ENCODE data around the gene TECTB.

TECTB gene

DNA sequence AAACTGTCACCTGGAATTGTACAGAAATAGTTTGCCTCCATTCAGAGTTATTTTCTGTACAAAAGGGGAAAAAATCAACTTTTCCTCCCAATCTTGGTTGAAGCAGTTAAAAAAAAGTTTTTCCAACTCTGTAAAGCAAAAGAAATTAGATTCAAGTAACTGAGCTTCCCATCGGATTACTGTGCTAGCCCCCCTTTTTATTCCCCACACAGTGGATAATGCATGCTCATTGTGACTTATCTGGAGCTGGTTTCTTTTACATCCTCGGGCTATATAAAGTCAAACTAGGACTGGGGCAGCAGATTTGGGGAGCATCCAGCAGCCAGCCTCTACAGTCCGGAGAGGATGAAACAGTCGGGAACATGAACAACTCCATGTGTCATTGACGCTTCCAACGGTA, at the start of gene TECTB:
Gene TECTB, plus strand, starts transcription at position 301 of the 400 bp plus-strand sequence. CDS start 335 bp downstream, outside the sequence.
- H3K4me3 ChIP-seq (ENCODE audit: low read length), result no peak within 1 kb of the TSS
- no peaks in the 10 kb centered on the region for H3K9me3 ChIP-seq (ENCODE audit: control insufficient read depth, low read length)
- H3K27me3 ChIP-seq (replicated peaks; ENCODE audit: control insufficient read depth, insufficient read depth, low read length), result no peaks in the 10 kb centered on the region

DNA sequence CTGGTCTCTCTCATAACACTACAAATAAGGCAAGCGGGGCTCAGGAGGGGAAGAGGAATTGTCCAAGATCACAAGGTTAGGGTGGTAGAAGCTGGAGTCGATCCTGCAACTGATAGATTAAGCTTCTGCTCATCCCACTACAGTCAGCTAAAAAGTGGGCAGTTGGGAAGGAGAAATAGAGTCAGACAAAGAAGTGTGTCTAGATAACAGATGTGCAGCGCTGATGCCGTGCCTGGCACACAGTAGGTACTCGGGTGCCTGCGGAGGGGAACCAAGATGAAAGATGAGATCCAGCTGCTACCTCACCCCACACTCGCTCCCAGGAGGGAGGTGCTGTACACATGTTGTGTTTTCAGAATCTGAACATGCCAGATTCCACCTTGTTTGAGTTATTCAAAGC, 48.1 kb upstream of the TECTB start:
- H3K4me1 ChIP-seq (ENCODE audit: control insufficient read depth, insufficient read depth, low read length), result peaks cover 5% of the 10 kb centered on the region
- H3K4me3 ChIP-seq (ENCODE audit: low read length), result no peak overlapping the region
- H3K9ac ChIP-seq (ENCODE audit: low read length), result no peak overlapping the region
- no peaks in the 10 kb centered on the region for H3K36me3 ChIP-seq (ENCODE audit: control insufficient read depth, insufficient read depth, low read length, severe bottlenecking)
- peaks cover 14% of the 10 kb centered on the region for H3K9me3 ChIP-seq (ENCODE audit: control insufficient read depth, low read length)
- no peak for DNase-seq (ENCODE audit: low read depth)
- no peaks in the 10 kb centered on the region for H3K27me3 ChIP-seq (replicated peaks; ENCODE audit: control insufficient read depth, insufficient read depth, low read length)

More for the DNA sequence above, at the start of gene TECTB:
- Histone ChIP-seq H3K4me1 (ENCODE audit: control insufficient read depth, insufficient read depth, low read length) (peaks cover 35% of the 10 kb centered on the region), H3K36me3 (ENCODE audit: control insufficient read depth, insufficient read depth, low read length, severe bottlenecking) (no peaks in the 10 kb centered on the region), H3K9ac (ENCODE audit: low read length) (no peak within 1 kb of the TSS)
- DNase-seq (ENCODE audit: low read depth), result no peak

DNA sequence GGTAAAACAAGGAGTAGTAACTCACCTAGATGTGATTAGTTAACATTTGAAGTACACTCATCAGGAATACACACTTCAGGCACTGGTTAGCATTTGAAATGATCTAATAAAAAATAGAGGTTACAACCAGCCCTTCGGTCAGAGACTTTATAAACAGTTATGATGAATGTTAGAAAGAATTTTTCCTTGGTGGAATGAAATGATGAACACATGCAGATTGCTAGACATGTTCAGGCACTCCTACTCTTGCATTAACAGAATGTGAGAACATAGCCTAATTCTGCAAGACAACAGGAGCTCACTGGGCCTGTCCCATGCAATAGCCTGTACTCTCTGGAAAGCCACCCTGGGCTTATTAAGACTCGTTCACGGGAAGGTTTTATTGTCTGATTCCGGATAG, 47.3 kb upstream of the TECTB start:
- no peaks in the 10 kb centered on the region for H3K4me1 ChIP-seq (ENCODE audit: control insufficient read depth, insufficient read depth, low read length)
- H3K27me3 ChIP-seq (replicated peaks; ENCODE audit: control insufficient read depth, insufficient read depth, low read length), result no peaks in the 10 kb centered on the region
- no peaks in the 10 kb centered on the region for H3K36me3 ChIP-seq (ENCODE audit: control insufficient read depth, insufficient read depth, low read length, severe bottlenecking)
- DNase-seq (ENCODE audit: low read depth), result no peak
- H3K9me3 ChIP-seq (ENCODE audit: control insufficient read depth, low read length), result peaks cover 21% of the 10 kb centered on the region
- no peak overlapping the region for H3K4me3 ChIP-seq (ENCODE audit: low read length)
- no peak overlapping the region for H3K9ac ChIP-seq (ENCODE audit: low read length)

DNA sequence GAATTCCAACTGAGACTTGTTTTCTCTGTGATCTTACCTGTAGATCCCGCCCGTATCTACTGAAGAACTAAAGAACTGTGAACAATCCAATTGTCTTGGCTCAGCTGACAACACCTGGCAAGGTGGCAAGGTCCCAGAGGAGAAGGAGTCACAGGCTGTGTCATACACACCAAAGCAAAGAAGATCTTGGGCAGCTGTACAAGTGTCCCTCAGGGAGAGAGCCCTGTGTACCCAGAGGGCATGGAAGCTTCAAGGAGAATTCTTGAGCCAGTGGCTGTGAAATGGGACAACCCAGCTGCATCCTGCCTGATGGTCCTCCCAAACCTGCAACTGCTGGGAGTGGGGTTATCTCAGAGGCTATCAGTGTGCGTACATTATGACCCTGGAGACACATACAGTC, 46.7 kb upstream of the TECTB start:
- Histone ChIP-seq H3K9me3 (ENCODE audit: control insufficient read depth, low read length) (peaks cover 21% of the 10 kb centered on the region), H3K4me1 (ENCODE audit: control insufficient read depth, insufficient read depth, low read length) (no peaks in the 10 kb centered on the region), H3K9ac (ENCODE audit: low read length) (no peak overlapping the region), H3K36me3 (ENCODE audit: control insufficient read depth, insufficient read depth, low read length, severe bottlenecking) (no peaks in the 10 kb centered on the region), H3K4me3 (ENCODE audit: low read length) (no peak overlapping the region), H3K27me3 (replicated peaks; ENCODE audit: control insufficient read depth, insufficient read depth, low read length) (no peaks in the 10 kb centered on the region)
- DNase-seq (ENCODE audit: low read depth), result no peak

DNA sequence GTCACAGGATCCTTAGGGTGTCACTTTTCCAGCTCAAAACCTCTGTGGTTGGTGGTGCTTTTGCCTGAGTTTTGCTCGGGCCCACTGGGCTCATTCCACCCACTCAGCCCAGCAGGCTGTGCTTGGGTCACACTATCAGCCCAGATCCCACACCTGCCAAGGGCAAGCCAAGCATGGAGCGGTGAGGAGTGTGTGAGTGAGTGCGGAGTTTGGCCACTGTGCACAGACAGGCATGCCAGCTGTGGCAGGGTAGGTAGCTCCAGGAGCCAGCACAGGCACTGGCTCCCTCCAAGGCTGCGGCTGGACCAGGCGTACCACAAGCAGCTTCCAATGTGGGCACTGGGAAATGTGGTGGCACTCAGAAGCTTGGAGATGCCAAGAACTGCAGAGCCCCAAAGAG, 43.9 kb upstream of the TECTB start:
- no peak for DNase-seq (ENCODE audit: low read depth)
- Histone ChIP-seq H3K9ac (ENCODE audit: low read length) (no peak overlapping the region), H3K27me3 (replicated peaks; ENCODE audit: control insufficient read depth, insufficient read depth, low read length) (no peaks in the 10 kb centered on the region), H3K36me3 (ENCODE audit: control insufficient read depth, insufficient read depth, low read length, severe bottlenecking) (no peaks in the 10 kb centered on the region), H3K4me1 (ENCODE audit: control insufficient read depth, insufficient read depth, low read length) (peaks cover 18% of the 10 kb centered on the region), H3K4me3 (ENCODE audit: low read length) (no peak overlapping the region), H3K9me3 (ENCODE audit: control insufficient read depth, low read length) (peaks cover 21% of the 10 kb centered on the region)

DNA sequence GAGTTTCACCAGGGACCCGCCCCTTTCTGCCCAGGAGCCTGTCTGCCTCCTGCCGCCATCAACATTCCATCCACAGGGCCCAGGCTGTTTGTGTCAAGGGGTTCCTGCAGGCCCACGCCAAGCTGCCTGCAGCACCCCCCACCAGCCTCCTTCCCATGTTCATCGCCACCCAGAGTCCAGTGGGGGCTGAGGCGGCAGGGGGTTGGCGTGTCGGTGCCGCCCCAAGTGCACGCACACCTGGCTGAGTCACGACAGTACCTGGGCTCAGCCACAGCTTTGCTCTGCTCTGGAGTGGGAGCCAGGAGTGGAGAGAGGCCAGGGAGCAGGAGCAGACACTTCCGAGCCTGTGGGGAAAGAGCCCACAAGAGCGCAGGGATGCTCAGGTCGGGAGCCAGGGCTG, 42.8 kb upstream of the TECTB start:
- Histone ChIP-seq H3K4me3 (ENCODE audit: low read length) (no peak overlapping the region), H3K9me3 (ENCODE audit: control insufficient read depth, low read length) (peaks cover 21% of the 10 kb centered on the region), H3K27me3 (replicated peaks; ENCODE audit: control insufficient read depth, insufficient read depth, low read length) (no peaks in the 10 kb centered on the region), H3K9ac (ENCODE audit: low read length) (no peak overlapping the region), H3K4me1 (ENCODE audit: control insufficient read depth, insufficient read depth, low read length) (peaks cover 22% of the 10 kb centered on the region), H3K36me3 (ENCODE audit: control insufficient read depth, insufficient read depth, low read length, severe bottlenecking) (no peaks in the 10 kb centered on the region)
- DNase-seq (ENCODE audit: low read depth), result no peak

DNA sequence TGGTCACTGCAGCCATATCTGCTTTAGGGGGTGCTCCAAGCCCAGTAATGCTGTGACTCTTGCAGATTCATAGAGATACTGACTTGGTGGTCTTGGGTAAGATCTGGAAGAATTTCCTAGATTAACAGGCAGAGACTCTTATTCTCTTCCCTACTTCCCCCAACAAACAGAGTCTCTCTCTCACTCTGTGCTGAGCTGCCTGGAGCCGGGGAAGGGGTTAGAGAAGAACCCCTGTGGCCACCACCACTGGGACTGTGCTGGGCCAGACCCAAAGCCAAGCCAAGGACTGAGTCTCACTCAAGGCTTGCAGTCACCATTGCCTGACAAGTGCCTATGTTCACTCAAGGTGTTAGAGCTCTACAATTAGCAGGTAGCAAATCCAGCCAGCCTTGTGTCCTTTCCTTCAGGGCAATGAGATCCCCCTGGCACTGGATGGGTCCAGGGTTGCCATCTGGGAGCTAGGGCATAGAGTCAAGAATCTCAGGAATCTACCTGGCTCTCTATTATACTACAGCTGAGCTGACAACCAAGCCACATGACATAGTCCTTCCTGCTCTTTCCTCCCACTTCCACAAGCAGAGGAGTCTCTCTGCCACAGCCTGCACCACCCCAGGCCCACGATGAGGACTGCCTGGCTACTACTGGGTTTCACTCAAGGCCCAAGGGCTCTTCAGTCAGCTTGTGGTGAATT, 41.4 kb upstream of the TECTB start:
- peaks cover 26% of the 10 kb centered on the region for H3K4me1 ChIP-seq (ENCODE audit: control insufficient read depth, insufficient read depth, low read length)
- H3K4me3 ChIP-seq (ENCODE audit: low read length), result no peak overlapping the region
- H3K9me3 ChIP-seq (ENCODE audit: control insufficient read depth, low read length), result peaks cover 21% of the 10 kb centered on the region
- H3K27me3 ChIP-seq (replicated peaks; ENCODE audit: control insufficient read depth, insufficient read depth, low read length), result no peaks in the 10 kb centered on the region
- no peak overlapping the region for H3K9ac ChIP-seq (ENCODE audit: low read length)
- DNase-seq (ENCODE audit: low read depth), result no peak
- H3K36me3 ChIP-seq (ENCODE audit: control insufficient read depth, insufficient read depth, low read length, severe bottlenecking), result no peaks in the 10 kb centered on the region

DNA sequence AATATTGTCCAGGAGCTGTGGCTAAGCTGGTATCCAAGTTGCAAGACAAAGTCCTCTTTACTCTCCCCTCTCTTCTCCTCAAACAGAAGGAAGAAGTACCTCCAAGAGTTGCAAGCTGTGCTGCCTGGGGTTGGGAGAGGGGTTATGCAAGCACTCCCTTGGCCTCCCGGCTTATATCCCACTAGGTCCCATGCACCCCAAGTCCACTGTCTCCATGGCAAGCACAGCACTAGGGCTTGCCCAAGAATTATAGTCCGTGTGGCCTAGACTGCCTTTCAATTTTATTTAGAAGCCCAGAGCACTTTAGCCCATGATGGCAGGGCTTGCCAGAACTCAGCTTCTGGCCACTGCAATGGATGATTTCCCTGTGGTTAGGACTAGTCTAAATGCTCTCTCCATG, 40.4 kb upstream of the TECTB start:
- no peaks in the 10 kb centered on the region for H3K36me3 ChIP-seq (ENCODE audit: control insufficient read depth, insufficient read depth, low read length, severe bottlenecking)
- peaks cover 21% of the 10 kb centered on the region for H3K9me3 ChIP-seq (ENCODE audit: control insufficient read depth, low read length)

DNA sequence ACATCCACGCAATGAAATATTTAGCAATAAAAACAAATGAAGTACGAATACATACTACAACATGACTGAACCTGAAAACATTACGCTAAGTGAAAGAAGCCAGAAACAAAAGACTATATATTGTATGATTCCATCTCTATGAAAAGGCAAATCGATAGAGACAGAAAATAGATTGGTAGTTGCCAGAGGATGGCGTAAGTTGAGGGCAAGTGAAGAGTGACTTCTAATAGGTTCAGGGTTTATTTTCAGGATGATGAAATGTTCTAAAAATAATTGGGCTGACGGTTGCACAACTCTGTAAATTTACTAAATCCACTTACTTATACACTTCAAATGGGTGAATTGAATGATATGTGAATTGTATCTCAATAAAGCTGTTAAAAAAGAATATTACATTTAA, 39.5 kb upstream of the TECTB start:
- no peak for DNase-seq (ENCODE audit: low read depth)
- Histone ChIP-seq H3K9ac (ENCODE audit: low read length) (no peak overlapping the region), H3K4me3 (ENCODE audit: low read length) (no peak overlapping the region)

More for the DNA sequence above, 40.4 kb upstream of the TECTB start:
- Histone ChIP-seq H3K9ac (ENCODE audit: low read length) (no peak overlapping the region), H3K27me3 (replicated peaks; ENCODE audit: control insufficient read depth, insufficient read depth, low read length) (no peaks in the 10 kb centered on the region), H3K4me3 (ENCODE audit: low read length) (no peak overlapping the region), H3K4me1 (ENCODE audit: control insufficient read depth, insufficient read depth, low read length) (peaks cover 27% of the 10 kb centered on the region)
- no peak for DNase-seq (ENCODE audit: low read depth)

DNA sequence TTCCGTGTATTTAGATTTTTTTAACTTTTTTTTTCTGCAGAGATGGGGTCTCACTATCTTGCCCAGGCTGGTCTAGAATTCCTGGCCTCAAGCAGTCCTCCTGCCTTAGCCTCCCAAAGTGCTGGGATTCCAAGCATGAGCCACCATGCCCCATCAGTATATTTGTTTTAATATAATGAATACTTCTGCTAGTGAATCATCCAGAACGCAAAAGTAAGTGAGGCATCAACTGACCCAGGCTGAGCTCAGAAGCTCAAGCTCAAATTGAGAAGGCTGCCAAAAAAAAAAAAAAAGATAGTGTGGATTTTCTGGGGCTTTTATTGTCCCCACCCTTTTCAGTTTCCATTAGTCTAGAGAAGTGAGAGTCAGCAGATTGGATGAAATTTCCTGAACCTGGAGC, 39.0 kb upstream of the TECTB start:
- Histone ChIP-seq H3K27me3 (replicated peaks; ENCODE audit: control insufficient read depth, insufficient read depth, low read length) (no peaks in the 10 kb centered on the region), H3K9me3 (ENCODE audit: control insufficient read depth, low read length) (peaks cover 18% of the 10 kb centered on the region), H3K4me3 (ENCODE audit: low read length) (no peak overlapping the region), H3K9ac (ENCODE audit: low read length) (no peak overlapping the region), H3K4me1 (ENCODE audit: control insufficient read depth, insufficient read depth, low read length) (peaks cover 29% of the 10 kb centered on the region), H3K36me3 (ENCODE audit: control insufficient read depth, insufficient read depth, low read length, severe bottlenecking) (no peaks in the 10 kb centered on the region)
- no peak for DNase-seq (ENCODE audit: low read depth)

More for the DNA sequence above, 39.5 kb upstream of the TECTB start:
- Histone ChIP-seq H3K4me1 (ENCODE audit: control insufficient read depth, insufficient read depth, low read length) (peaks cover 29% of the 10 kb centered on the region), H3K27me3 (replicated peaks; ENCODE audit: control insufficient read depth, insufficient read depth, low read length) (no peaks in the 10 kb centered on the region), H3K9me3 (ENCODE audit: control insufficient read depth, low read length) (peaks cover 17% of the 10 kb centered on the region), H3K36me3 (ENCODE audit: control insufficient read depth, insufficient read depth, low read length, severe bottlenecking) (no peaks in the 10 kb centered on the region)

DNA sequence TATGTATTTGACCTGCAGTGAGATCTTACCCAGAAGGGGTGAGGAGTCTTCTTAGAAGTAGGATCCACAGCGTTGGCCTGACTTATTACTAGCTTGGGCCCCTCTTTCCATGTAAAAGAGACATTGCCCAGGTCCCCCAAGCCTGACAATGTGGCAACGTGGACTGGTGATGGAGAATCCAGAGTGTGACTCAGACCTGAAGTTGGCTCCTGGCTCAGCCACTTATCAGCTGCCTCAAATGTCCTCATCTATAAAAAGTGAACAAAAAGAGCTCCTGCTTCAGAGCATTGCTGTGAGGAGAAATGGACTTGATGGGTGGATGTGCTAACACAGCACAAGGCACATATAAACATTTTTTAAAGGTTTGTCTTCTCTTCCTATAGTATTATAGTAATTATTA, 35.4 kb upstream of the TECTB start:
- no peak overlapping the region for H3K4me3 ChIP-seq (ENCODE audit: low read length)
- H3K9ac ChIP-seq (ENCODE audit: low read length), result no peak overlapping the region
- no peak for DNase-seq (ENCODE audit: low read depth)
- H3K36me3 ChIP-seq (ENCODE audit: control insufficient read depth, insufficient read depth, low read length, severe bottlenecking), result no peaks in the 10 kb centered on the region
- H3K9me3 ChIP-seq (ENCODE audit: control insufficient read depth, low read length), result peaks cover 11% of the 10 kb centered on the region
- H3K27me3 ChIP-seq (replicated peaks; ENCODE audit: control insufficient read depth, insufficient read depth, low read length), result no peaks in the 10 kb centered on the region
- H3K4me1 ChIP-seq (ENCODE audit: control insufficient read depth, insufficient read depth, low read length), result peaks cover 24% of the 10 kb centered on the region

Data from adipocyte (in vitro differentiated cells).